SIG-M5 (cell line): ENCODE results near the gene CEND1.

Experiments used
- DNase-seq: peaks from one replicate; lab custom pipeline; 2025; lab: John Stamatoyannopoulos, UW

CEND1 gene

DNA sequence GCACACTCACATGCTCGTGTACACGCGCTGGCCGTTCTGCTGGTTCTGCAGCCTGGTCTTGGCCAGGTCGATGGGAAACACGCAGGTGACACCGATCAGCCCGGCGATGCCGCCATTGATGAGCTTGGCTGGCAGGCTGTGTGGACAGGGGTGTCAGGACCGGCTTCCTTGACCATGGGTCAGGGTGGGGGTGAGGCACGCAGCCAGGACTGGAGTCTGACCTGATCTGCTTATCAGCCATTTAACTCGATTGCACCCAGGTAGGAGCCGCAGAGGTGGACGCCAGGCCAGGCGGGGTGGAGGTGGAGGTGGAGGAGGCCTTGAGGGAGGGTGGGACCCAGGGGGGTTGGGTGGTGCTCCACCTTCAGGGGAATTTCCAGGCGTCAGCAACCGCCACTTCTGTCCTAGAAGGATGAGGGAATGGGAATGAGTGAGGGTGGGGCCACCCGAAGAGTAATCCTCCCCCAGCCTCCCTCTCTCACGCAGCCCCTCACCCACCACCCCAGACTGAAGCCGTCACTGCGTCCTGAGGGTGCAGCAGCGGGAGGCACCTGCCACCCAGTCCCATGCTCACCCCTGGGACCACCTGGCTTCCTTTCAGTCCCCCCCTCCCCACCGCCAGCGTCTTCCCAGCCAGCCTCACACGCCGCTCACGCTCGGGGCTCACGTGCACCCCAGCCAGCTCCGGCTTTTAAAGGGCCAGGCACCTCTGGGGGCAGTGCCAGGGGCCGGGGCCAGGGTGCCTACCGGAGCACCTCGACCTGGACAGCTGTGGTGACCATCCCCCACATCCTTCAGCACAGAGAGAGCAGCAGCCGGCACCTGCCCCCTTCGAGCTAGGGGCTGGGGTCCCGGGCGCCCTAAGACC is 5.1 kb upstream of the CEND1 start:
- no peak for DNase-seq

DNA sequence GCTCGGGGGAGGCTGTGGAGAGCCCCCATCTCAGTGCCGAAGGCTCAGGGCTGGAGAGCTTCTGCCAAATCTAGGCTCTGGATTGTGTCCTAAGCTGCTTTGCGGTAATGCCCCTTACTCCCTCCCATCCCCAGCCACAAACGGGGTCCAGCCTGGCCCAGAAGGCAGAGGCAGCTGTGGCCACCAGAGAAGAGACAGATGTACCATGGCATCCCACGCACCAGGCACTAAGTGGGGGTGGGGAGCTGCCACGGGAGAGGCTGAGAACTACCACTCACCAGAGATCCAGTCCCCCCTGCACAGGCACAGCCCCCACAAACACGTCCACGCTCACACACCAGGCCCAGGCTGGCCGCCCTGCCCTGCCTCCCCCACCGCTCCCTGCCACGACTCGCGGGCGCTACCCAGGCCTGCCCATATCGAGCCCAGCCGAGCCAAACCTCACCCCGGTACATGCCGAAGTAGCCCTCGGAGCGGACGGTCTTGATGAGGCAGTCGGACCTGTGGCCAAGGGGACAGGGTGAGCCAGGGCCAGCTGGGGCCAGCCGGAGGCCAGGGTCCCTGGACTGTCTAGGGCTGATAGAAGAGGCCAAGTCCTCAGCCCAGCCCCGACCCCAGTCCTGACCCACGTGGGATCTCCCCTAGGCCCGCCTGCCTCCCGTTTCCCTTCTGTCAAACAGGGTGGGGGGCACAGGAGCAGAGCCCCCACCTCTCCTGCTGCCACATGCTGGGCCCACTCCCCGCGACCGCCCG is 4.3 kb upstream of the CEND1 start:
- DNase-seq = no peak

DNA sequence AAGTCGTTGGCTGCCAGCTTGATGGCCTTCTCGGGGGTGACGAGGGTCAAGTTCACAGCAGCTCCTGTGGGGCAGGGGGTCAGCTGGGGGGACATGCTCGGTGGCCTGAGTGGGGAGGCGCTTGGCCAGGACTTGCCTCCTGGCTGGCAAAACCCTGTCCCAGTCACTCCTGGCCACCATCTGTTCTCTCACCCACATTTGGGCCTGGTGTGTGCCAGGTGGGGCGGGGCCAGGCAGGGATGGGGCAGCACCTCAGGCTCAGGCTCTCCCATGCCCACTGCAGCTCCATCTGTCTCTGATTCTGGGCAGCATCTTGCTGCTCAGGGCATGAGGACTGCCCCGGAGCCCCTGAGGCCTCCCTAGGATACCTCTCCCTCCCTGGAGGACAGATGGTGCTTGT is 3.7 kb upstream of the CEND1 start:
- no peak for DNase-seq

DNA sequence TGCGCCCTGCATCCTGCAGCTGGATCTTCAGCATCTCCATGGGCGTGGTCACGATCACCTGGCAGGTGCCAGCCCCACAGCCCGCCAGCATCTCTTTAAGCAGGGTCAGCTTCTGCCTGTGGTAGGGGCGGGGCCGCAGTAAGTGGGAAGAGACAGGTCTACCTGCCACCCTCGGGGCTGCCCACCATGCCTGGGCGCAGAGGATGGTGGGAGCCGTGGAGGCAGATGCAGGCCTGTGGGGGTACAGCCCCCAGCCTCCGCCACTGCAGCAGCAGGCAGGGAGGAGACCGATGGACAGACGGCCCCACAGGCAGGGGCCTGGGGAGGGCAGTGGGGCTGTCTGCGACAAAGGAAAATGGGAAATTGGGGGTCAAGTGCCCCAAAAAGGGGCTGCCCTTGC is 3.0 kb upstream of the CEND1 start:
- no peak for DNase-seq

DNA sequence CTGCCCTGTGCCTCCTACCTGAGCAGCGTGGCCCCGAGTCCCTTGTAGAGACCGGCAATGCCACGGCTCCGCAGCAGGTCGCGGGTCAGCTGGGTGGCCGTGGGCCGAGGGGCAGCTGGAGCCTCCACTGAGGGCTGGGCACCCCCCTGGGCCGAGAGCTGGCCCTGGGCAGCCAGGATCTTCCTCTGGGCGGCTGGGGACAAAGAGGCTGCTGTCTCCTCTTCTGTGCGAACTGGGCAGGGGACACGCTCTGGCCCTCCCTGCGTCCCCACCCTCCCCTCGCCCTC is 2.6 kb upstream of the CEND1 start:
- DNase-seq = no peak

DNA sequence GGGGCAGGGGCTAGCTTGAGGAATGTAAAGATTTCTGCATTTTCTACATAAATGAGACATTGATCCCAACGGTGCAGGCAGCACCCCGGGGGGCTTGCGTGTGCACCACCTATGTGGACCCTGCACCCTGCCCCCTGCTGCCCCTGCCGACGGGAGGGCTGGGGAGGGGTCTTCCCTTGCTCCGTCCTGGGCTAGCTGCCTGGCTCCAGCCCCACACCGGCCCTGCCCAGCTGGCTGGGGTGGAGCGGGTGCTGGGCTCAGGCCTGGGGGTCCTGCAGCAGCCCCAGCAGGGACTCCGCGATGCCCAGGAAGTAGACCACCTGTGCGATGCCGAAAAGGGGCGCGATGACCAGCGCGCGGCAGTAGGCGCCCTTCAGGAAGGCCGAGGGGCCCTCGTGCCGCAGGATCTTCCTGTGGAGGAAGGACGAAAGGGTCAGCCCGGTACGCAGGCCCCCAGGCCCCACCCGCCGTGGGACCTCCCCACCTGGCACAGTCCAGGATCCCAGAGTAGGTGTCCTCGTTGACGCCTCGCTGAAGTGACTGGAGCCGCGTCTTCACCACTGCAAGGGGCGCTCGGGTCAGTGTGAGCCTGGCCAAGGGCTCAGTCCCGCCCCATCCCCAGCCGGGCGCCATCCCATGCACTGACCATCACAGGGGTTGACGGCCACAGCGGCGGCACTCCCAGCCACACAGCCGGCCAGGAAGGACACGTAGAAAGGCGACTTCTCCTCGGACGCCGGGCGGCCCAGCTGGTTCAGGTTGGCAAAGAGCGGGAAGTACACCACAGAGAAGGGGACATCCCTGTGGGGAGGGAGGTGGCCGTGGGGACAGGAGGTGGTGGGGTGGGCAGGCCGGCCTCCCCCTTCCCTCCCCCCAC is 2.0 kb upstream of the CEND1 start:
- DNase-seq = no peak

DNA sequence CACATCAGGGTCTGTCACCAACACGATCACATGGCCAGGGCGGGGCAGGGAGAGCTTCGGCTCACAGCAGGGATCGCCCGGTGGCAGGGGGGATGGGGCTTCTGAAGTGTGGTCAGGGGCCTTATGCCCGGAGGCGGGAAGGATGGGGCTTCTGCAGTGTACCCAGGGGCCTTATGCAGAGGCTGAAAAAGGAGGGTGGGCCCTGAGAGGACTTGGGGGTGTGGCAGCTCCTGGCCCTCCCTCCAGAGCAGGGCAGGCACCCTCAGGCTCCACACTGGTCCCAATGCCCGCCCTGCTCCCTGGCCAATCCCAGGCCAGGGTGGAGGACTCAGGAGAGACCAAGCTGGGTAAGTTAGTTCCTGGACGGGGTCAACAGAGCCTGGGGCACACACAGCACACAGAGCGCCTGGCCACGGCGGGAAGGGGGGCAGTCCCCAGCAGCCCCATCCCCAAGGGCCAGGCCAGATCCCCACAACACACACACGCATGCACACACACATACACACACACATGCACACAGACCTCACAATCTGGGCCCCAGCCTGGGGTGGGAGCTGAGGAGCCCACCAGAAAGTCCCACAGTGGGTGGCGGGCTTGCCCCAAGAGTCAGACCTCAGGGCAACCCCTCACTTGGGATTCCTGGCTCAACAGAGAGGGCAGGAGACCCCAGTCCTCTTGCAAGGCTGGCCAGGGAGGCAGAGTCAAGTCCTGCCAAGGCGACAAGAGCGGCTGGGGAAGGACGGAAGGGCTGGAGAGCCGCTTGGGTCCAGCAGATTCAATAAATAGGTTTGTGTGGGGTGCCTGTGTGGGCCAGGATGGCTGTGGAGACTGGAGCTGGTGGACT is 1.1 kb upstream of the CEND1 start:
- DNase-seq = no peak

DNA sequence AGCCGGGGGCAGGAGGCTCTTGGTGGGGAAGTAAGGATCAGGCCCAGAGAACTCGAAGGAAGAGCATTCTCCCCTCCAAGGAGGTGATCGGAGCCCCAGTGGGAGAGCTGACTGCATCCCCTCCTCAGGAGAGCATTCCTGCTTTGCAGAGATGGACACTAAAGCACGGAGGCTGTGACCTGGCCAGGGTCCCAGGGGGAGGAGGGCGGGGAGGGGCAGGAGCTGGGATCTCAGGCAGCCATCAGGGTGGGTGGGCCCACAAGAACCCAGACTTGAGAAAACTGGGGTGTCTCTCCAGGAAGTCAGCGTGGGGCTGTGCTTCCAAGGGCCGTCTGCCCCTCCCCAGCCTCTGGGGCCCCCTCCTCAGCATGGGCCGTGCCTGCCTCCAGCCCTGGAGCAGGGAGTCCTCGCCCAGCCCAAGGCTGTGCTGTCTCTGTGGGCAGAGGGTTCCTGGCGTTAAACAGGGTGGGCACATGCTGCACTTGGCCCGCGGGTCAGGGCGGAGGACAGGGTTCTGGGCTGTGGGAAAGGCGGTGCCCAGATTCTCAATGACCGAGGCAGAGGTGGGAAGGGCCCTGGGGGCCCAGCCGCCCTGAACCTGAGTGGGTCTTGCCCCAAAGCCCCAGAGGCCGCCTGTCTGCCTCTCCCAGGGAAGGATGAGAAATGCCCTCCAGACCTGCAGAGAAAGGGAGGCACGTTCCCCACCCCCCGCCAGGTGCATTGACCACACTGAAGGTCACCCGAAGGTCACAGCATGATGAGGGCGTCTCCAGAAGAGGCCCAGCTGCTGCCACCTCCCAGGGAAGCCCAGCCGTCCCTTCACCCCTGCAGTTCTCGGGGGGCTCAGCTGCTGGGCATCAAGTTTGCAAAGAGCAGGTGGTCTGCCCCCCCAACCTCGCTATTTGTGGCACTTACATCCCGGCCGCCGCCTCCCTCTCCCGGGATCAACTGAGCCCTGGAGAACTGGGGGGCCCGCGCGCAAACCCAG is 643 bp downstream of the CEND1 start:
- DNase-seq = no peak

DNA sequence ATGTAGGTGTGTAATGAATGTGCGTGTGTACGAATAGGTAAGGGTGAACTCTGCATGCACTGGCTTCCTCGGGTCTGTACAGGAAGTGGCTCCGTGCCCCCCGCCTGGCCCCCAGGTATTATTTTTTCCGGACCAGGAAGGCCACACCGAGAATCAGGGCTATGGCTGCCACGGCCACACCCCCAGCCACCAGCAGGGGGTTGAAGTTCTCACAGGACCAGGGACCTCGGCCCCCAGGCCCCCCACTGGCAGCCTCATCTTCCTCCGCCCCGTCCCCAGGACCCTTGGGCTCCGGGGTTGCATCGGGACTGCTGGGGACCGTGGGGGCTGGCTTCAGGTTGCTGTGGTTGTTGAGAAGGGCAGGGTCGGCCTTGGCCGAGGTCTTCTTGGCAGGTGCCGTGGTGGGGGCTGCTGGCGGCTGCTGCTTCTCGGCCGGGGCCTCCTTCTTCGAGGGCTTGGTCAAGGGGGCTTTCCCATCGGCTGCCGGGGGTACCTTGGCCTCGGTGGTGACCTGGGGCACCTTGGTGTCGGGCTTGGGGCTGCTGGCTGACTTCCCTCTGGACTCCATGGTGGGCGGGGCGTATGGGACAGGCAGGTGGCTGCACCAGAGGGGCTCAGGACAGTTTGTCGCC is 1.8 kb downstream of the CEND1 start:
- DNase-seq = no peak

DNA sequence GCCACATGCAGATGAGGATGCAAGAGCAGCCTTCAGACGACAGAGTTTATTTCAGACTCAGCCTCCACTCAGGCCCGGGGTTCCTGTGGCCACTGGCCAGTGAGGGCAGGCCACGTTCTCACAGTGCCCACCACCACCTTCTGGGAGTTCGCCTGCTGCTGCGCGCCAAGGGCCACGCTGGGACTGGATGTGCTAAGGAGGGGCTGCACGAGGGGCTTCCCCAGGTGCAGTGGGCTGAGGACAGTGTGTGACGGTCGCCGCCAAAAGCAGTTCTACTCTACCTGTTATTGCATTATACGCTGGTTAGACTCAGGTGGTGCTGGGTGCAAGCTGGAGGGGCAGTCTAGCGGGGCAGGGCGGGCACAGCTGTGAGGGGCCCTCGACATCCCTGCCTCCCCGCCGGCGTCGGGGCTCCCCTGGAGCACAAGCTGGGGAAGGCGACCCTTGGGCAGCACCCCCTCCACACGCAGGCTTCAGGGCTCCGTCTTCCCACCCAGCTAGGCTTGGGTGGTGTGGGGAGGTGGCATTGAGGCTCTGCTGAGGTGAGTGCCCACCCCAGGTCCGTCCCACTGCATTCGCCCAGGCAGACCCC is 2.7 kb downstream of the CEND1 start:
- no peak for DNase-seq

DNA sequence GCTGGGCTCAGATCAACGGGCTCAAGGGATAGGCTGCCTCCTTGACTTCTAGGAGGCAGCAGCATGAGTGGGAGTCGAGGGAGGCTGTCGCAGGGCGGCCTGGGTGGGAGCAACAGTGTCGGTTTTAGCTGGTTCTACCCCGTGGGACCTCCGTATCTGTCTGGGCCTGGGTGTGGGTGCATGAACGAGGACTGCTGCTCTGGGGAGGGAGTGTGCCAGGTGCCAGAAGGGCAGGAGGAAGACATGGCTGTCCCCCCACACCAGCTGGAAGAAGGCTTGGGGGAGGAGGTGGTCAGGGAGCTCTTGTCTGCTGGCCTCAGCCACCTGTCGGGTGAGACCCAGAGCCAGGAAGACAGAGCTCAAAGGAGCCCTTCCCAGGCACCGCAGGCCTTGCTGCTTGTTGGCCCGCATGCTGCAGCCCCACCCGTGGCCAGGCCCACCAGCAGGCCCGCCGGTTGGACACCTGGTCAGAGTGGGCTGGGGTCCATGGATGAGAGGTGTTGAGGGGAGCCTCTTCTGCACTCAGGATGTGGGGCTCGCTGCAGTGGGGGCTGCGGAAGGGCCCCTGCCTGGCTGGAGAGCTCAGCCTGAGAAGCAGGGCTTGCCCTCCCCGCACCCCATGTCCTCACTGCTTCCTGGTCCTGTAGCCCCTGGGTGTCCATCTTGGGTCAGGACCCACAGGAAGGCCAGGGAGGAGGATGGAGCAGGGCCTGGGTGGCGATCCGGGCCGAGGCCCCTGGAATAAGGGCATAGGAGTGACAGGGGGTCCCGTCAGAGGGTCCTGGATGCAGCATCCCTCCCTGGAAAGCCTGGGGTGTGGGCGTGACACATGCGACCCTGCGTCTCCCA is 3.4 kb downstream of the CEND1 start:
- DNase-seq = no peak

DNA sequence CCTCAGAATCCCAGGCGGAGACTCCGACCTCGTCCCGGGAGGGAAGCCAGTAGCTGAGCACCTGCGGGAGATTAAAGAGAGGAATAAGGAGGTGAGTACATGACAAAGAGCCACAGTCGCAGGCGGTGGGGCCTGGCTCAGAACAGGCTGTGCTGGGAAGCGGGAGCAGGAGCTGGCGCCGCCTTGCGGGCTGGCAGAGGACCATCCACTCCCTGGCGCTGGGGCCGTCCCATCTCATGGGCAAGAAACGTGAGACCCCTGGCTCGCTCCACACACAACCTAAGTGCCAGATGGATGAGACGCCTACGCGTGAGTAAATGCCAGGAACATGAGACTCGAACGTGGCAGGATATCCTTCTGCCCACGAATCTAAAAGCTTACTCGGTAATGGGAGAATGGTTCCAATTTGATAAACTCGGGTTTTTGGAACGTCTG is 6.3 kb downstream of the CEND1 start:
- no peak for DNase-seq

DNA sequence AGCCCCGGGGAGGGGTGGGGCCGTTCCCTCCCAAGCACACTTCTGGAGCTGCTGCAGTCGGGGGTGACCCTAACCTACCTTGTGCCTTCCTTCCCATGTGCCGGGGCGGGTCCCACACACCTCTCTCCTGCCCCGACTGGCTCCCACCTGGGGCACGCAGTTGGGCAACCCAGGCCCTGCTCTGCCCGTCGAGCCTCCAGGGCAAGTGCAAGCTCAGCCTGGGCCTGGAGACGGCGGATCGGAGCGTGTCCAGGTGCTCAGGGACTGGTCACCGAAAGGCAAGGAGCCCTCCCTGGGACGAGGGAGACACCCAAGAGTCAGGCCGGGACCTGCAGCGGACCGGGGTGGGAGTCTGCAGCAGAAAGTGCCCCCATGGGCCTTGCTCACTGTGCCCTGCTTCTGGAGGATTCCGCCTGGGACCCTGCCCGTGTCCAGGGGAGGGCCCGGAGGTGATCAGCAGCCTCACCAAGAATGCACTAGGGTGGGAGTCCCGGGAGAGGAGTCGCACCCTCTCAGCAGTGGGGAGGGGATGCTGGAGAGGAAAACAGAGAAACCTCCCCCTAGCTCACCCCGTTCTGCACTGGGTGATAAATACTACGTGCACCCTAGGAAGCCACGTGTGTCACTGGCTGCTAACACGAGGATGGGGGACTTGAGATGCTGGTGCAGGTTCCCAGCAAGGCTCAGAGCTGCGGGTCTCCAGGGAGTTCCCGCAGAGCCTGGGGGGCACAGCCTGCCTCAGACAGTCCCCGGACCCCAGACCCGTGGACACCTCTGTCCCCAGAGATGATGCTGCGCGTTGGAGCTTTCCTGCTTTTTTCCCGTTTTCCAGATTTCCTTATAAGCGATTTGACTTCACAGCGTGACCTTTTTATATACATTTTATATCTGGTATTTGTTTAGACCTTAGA is 7.4 kb downstream of the CEND1 start:
- no peak for DNase-seq

DNA sequence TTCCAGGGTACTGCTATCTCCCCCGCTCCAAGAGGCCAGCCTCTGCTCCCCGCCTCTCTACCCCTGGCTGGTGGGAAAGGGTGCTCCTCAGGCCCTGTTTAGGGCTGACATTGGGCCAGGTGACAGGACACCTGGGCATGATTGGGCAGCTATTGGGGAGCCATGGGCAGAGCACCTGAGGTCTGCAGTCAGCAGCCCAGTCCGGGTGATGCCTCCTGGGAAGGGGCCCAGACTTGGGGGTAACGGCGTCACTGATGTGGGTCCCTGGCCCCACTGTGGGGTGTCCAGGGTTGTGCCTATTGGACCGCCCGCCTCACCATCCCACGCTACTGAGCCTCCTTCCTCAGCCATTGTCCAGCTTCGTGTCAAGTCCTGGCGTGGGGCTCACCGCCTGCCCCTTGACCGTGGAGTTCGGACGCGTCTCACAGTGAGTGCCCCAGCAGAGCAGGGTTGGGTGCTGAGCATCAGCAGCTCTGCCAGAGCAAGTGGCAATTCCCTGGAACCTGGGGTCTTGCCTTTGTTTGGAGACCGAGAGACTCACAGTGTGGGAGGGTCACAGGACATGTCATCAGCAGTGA is 9.8 kb downstream of the CEND1 start:
- DNase-seq = no peak

DNA sequence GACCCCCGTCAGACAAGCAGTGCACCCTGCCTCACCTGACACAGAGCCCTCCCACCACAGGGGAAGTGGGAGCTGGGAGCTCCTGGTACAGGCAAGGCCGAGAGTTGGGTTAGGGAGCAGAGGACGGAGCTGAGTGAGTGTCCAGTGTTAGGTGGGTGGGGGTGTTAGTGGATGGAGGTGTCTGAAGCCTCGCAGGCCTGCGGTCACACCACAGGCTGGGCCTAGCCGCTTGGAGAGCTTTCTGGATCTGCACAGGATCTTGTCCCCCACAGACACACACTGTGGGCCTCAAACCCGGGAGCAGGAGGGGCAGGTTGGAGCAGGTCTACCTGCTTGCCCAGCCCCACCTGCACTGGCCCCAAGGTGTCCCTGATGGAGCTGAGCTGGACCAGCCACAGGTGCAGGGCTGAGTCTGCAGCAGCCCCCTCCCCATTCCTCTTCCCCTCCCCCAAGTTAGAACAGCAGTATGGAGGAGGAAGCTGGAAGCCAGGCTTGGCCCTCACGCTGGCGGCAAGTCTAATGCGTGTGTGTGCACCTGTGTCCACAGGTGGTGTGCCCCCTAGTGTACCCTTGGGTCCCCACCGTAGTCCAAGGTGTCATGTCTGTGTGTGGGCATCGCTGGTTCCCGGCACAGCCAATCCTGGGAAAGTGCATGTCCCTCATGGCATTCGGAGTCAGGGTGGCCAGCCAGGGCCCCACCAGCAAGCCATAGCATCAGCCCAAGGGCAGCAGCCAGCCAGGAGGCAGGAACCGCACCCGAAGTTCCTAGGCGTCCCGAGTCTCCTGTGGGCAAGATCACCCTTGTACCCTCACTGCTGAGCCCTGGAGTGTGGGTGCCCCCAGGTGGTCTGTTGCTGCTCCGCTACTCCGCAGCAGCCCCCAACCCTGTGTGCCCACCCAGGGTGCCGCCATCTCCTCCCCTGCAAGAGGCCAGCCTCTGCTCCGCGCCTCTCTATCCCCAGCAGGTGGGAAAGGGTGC is 10.6 kb downstream of the CEND1 start:
- no peak for DNase-seq
